Activated T-cell treated with anti-CD3 and anti-CD28 coated beads for 1 hour (primary cell): ENCODE results near the gene C1orf56.
"Not testable (repeated sequence)": the region's sequence is repeated elsewhere in the genome, so short reads cannot be mapped to it uniquely, and the experiment has no call there.

Source experiments
- DNase-seq: peaks from one replicate; pipeline ENCODE4 v3.0.0-alpha.2; 2020; ENCODE audit warnings: low read depth

Gene C1orf56

DNA sequence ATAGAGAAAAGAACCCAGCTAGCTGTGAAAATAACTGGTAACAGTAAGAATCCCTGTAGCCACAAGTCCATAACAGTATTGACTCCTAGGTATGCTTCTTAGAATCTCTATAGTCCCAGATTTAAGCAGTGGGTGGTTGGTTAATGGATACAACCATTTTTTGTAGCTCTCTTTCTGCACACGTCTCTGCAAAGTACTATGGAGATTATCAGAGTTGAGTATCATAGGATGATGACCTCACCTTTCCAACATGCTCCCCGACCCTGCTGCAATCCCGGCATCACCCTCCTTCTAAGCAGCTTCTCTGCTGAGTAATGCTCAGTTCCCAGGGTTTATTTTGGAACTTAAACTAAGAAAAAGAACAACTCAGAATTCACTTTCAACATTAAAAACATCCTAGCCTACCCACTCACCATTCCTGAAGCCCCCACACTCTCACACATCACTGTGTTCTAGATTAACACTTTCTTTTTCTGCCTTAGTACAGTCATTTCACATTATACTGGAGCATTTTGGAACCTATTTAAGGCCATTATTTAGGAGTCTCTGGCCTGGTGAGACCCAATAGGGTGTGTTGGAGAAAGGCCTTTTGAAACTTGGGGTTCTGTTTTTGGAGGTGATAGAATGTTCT lies 15.3 kb downstream of the C1orf56 start:
- DNase-seq = no peak

DNA sequence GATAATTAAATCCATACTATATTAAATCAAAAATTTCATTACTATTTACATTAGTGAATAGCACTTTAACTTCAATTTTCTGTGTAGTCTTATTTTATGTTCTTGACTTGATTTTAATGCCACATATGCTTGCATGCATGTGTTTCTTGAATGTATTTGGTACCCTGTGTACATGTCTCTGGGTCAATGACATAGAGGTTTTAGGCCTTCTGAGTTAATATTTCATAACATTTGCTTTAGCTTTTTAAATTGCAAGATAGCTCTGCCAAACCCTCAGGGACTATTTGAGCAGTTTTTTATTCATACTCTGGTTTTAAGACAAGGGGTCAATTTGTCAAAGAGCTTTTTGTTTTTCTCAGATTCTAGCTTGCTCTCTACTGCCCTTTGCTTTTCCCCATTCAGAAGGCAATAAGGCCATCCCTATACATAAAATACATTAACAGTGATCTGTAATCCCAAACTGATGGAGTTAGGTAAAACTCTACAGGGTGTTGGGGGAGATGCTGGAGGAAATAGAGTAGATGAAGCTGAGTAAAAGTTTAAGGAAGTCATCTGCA lies 17.6 kb downstream of the C1orf56 start:
- DNase-seq = no peak

DNA sequence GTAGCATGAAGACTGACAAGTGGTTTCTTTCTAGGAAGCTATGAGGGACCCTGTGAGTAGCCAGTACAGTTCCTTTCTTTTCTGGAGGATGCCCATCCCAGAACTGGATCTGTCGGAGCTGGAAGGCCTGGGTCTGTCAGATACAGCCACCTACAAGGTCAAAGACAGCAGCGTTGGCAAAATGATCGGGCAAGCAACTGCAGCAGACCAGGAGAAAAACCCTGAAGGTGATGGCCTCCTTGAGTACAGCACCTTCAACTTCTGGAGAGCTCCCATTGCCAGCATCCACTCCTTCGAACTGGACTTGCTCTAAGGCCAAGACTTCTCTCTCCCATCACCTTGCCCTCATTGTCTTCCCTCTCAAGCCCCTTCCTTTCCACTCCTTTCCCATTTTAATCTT lies 19.6 kb downstream of the C1orf56 start:
- no peak for DNase-seq

DNA sequence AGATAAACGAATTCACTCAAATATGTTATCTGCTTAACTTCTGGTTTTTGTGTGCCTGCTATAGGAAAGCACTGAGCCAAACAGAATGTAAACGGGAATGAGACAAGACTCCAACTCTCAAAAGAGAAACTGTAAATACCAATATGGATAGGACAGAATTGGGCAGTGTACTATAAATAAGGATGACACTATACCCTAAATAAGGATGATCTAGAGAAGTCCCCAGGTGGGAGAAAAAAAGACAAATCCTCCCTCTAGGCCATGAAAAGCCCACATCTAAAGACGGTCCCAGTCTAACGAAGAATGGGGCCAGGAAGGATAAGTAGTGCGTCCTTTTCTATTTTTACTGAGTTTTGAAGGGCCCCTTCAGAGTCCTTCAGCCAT lies 21.5 kb downstream of the C1orf56 start:
- DNase-seq = no peak

DNA sequence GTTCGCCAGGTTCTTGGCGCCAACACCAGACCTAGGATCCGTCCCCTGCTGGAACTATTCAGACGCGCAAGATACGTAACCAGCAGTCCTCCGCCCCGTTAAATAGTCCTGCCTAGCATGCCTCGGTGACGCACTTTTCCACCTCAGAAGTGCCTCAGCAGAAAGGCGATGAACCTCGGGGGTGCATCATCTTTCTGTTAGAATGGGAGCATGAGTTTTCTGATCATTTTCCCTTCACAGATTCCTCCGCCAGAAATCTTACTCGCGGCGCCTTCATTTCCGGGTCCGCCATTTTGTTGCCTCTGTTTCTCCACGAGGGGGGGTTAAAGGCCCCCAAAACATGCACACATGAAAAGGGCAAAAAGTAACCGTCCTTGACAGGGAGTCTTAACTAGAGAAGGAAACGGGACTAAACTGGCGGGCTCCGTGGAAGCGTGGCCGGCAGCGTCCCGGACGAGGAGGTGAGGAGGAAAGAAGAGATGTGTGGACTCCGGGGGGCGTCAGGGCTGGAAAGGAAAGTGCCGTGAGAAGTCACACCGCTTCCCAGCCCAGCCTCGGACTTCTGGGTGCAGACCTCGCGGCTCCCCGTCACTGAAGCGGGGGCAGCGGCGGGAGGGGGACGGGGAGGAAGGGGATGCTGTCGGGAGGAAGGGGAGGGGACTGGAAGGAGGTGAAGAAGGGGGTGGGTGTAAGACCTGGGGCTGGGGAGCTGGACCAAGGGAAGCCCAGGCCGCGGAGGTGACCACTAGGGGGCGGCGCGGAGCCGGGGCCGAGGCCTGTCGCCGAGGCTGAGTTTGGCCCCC lies 23.1 kb downstream of the C1orf56 start, which contains the start of gene GABPB2:
Gene GABPB2, plus strand, starts transcription at position 288 of the 803 bp plus-strand sequence. CDS start 17,429 bp downstream, outside the sequence.
- peak; percentile 79 for DNase-seq

DNA sequence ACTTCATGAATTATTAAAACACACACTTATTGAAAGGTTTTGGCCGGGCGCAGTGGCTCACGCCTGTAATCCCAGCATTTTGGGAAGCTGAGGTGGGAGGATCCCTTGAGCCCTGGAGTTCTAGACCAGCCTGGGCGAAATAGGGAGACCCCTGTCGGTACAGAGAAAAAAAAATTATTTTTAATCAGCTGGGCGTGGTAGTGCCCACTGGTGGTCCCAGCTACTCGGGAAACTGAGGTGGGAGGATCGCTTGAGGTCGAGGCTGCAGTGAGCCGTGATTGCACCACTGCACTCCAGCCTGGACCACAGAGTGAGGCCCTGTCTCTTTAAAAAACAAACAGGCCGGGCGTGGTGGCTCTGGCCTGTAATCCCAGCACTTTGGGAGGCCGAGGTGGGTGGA lies 24.7 kb downstream of the C1orf56 start:
- no peak for DNase-seq

DNA sequence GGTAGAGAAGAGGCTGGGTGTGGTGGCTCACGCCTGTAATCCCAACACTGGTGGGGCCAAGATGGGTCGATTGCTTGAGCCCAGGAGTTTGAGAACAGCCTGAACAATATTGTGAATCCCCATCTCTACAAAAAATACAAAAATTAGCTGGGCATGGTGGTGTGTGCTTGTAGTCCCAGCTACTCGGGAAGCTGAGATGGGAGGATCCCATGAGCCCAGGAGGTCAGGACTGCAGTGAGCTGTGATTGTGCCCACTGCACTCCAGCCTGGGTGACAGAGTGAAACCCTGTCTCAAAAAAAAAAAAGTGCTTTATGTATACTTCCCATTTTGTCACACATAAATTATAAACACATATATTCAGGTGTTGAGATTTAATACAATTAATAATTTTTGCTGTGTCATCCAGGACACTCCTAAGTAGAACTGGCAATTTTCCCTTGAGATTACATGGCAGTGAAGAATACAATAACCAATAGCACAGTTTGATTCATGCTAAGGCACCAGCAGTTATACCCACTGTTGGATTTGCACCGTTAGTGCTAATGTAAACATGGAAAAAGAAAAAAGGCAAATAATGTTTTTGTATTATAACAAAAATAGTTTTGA lies 38.5 kb downstream of the C1orf56 start:
- DNase-seq = no peak

DNA sequence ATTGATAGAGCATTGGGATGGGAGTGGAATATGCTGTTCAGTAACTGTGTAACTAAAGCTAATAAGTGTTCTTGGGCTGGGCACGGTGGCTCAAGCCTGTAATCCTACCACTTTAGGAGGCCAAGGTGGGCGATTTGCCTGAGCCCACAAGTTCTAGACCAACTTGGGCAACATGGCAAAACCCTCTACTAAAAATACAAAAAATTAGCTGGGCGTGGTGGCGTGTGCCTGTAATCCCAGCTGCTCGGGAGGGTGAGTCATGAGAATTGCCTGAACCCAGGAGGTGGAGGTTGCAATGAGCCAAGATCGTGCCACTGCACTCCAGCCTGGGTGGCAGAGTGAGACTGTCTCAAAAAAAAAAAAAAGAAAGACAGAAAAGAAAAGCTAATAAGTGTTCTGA lies 49.9 kb downstream of the C1orf56 start:
- not testable (repeated sequence) for DNase-seq

DNA sequence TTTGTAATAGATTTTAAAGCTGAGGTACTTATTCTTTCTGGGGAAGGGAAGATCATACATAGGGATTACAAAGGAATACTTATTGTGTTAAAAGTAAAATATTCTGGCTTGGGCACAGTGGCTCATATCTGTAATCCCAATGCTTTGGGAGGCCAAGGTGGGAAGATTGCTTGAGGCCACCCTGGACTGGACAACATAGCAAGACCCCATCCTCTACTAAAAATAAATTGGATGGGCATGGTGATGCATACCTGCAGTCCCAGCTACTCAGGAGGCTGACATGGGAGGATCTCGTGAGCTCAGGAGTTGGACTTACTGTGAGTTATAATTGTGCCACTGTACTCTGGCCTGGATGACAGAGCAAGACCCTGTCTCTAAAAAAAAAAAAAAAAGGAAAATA lies 50.6 kb downstream of the C1orf56 start:
- no peak for DNase-seq
